ENCODE results near the gene MRPL50. TPM values are rescaled to one million over a fixed set of nuclear protein-coding genes. Genes with fewer than 3 reads are reported as not detected.

The MRPL50 gene
- total RNA-seq, 1 experiment from 2014 or later: 23.0 TPM

GRCh38 chr9:101429736-101430135 is 31.3 kb upstream of the MRPL50 start:
- DNase-seq: no peak
- no peaks in the 10 kb centered on the region for H3K27me3 ChIP-seq (ENCODE audit: control insufficient read depth, insufficient read depth, low read length)
- no peaks in the 10 kb centered on the region for H3K36me3 ChIP-seq (replicated peaks; ENCODE audit: control insufficient read depth, insufficient read depth, low read length)
- H3K4me3 ChIP-seq (ENCODE audit: insufficient read depth, low read depth, low read length): no peak overlapping the region

- H3K36me3 ChIP-seq (replicated peaks; ENCODE audit: control insufficient read depth, insufficient read depth, low read length): no peaks in the 10 kb centered on the region
- H3K27me3 ChIP-seq (ENCODE audit: control insufficient read depth, insufficient read depth, low read length): no peaks in the 10 kb centered on the region
- no peak overlapping the region for H3K4me3 ChIP-seq (ENCODE audit: insufficient read depth, low read depth, low read length)
- no peak for DNase-seq
These were observed 30.5 kb upstream of the MRPL50 start for GRCh38 chr9:101428909-101429308.

GRCh38 chr9:101427957-101428655 is 29.7 kb upstream of the MRPL50 start:
- DNase-seq: no peak
- Histone ChIP-seq H3K4me3 (ENCODE audit: insufficient read depth, low read depth, low read length) (no peak overlapping the region), H3K36me3 (replicated peaks; ENCODE audit: control insufficient read depth, insufficient read depth, low read length) (no peaks in the 10 kb centered on the region), H3K27me3 (ENCODE audit: control insufficient read depth, insufficient read depth, low read length) (no peaks in the 10 kb centered on the region)

- H3K36me3 ChIP-seq (replicated peaks; ENCODE audit: control insufficient read depth, insufficient read depth, low read length): no peaks in the 10 kb centered on the region
- H3K27me3 ChIP-seq (ENCODE audit: control insufficient read depth, insufficient read depth, low read length): no peaks in the 10 kb centered on the region
- no peak overlapping the region for H3K4me3 ChIP-seq (ENCODE audit: insufficient read depth, low read depth, low read length)
- no peak for DNase-seq
These were observed 28.9 kb upstream of the MRPL50 start for GRCh38 chr9:101427358-101427757.

GRCh38 chr9:101421653-101422065 is 23.2 kb upstream of the MRPL50 start:
- H3K4me3 ChIP-seq (ENCODE audit: insufficient read depth, low read depth, low read length): no peak overlapping the region
- no peak for DNase-seq
- H3K27me3 ChIP-seq (ENCODE audit: control insufficient read depth, insufficient read depth, low read length): no peaks in the 10 kb centered on the region
- no peaks in the 10 kb centered on the region for H3K36me3 ChIP-seq (replicated peaks; ENCODE audit: control insufficient read depth, insufficient read depth, low read length)

GRCh38 chr9:101419863-101420262 is 21.4 kb upstream of the MRPL50 start:
- no peak overlapping the region for H3K4me3 ChIP-seq (ENCODE audit: insufficient read depth, low read depth, low read length)

GRCh38 chr9:101418518-101419430 is 20.4 kb upstream of the MRPL50 start:
- no peak overlapping the region for H3K4me3 ChIP-seq (ENCODE audit: insufficient read depth, low read depth, low read length)
- H3K36me3 ChIP-seq (replicated peaks; ENCODE audit: control insufficient read depth, insufficient read depth, low read length): no peaks in the 10 kb centered on the region
- no peak for DNase-seq
- no peaks in the 10 kb centered on the region for H3K27me3 ChIP-seq (ENCODE audit: control insufficient read depth, insufficient read depth, low read length)

More at GRCh38 chr9:101419863-101420262, 21.4 kb upstream of the MRPL50 start:
- no peaks in the 10 kb centered on the region for H3K27me3 ChIP-seq (ENCODE audit: control insufficient read depth, insufficient read depth, low read length)
- H3K36me3 ChIP-seq (replicated peaks; ENCODE audit: control insufficient read depth, insufficient read depth, low read length): no peaks in the 10 kb centered on the region
- DNase-seq: no peak

GRCh38 chr9:101417977-101418376 is 19.6 kb upstream of the MRPL50 start:
- H3K36me3 ChIP-seq (replicated peaks; ENCODE audit: control insufficient read depth, insufficient read depth, low read length): no peaks in the 10 kb centered on the region
- H3K27me3 ChIP-seq (ENCODE audit: control insufficient read depth, insufficient read depth, low read length): no peaks in the 10 kb centered on the region
- DNase-seq: no peak
- no peak overlapping the region for H3K4me3 ChIP-seq (ENCODE audit: insufficient read depth, low read depth, low read length)

- Histone ChIP-seq H3K4me3 (ENCODE audit: insufficient read depth, low read depth, low read length) (no peak overlapping the region), H3K27me3 (ENCODE audit: control insufficient read depth, insufficient read depth, low read length) (no peaks in the 10 kb centered on the region), H3K36me3 (replicated peaks; ENCODE audit: control insufficient read depth, insufficient read depth, low read length) (no peaks in the 10 kb centered on the region)
- no peak for DNase-seq
These were observed 19.0 kb upstream of the MRPL50 start for GRCh38 chr9:101417389-101417788.

GRCh38 chr9:101415578-101415977 is 17.2 kb upstream of the MRPL50 start:
- Histone ChIP-seq H3K4me3 (ENCODE audit: insufficient read depth, low read depth, low read length) (no peak overlapping the region), H3K36me3 (replicated peaks; ENCODE audit: control insufficient read depth, insufficient read depth, low read length) (no peaks in the 10 kb centered on the region), H3K27me3 (ENCODE audit: control insufficient read depth, insufficient read depth, low read length) (no peaks in the 10 kb centered on the region)
- no peak for DNase-seq

- no peak for DNase-seq
- Histone ChIP-seq H3K27me3 (ENCODE audit: control insufficient read depth, insufficient read depth, low read length) (no peaks in the 10 kb centered on the region), H3K36me3 (replicated peaks; ENCODE audit: control insufficient read depth, insufficient read depth, low read length) (no peaks in the 10 kb centered on the region), H3K4me3 (ENCODE audit: insufficient read depth, low read depth, low read length) (no peak overlapping the region)
These were observed 16.4 kb upstream of the MRPL50 start for GRCh38 chr9:101414839-101415238.

- DNase-seq: no peak
- H3K36me3 ChIP-seq (replicated peaks; ENCODE audit: control insufficient read depth, insufficient read depth, low read length): peaks cover 14% of the 10 kb centered on the region
- H3K4me3 ChIP-seq (ENCODE audit: insufficient read depth, low read depth, low read length): no peak overlapping the region
- no peaks in the 10 kb centered on the region for H3K27me3 ChIP-seq (ENCODE audit: control insufficient read depth, insufficient read depth, low read length)
These were observed 10.7 kb upstream of the MRPL50 start for GRCh38 chr9:101409079-101409477.

GRCh38 chr9:101408374-101409078 is 10.1 kb upstream of the MRPL50 start:
- Histone ChIP-seq H3K4me3 (ENCODE audit: insufficient read depth, low read depth, low read length) (no peak overlapping the region), H3K36me3 (replicated peaks; ENCODE audit: control insufficient read depth, insufficient read depth, low read length) (peaks cover 15% of the 10 kb centered on the region), H3K27me3 (ENCODE audit: control insufficient read depth, insufficient read depth, low read length) (no peaks in the 10 kb centered on the region)
- no peak for DNase-seq

- no peak for DNase-seq
- Histone ChIP-seq H3K36me3 (replicated peaks; ENCODE audit: control insufficient read depth, insufficient read depth, low read length) (peaks cover 21% of the 10 kb centered on the region), H3K4me3 (ENCODE audit: insufficient read depth, low read depth, low read length) (no peak overlapping the region), H3K27me3 (ENCODE audit: control insufficient read depth, insufficient read depth, low read length) (no peaks in the 10 kb centered on the region)
These were observed 5.3 kb upstream of the MRPL50 start for GRCh38 chr9:101403516-101404285.
